Activated CD8-positive, alpha-beta memory T cell treated with anti-CD3 and anti-CD28 coated beads for 48 hours (primary cell): Measurements from ENCODE around the gene TPSG1.
"Not testable (repeated sequence)": the region's sequence is repeated elsewhere in the genome, so short reads cannot be mapped to it uniquely, and the experiment has no call there.

Experiments used
- DNase-seq, 3 experiments: peaks; one replicate each; pipeline ENCODE4 v3.0.0-alpha.2; 2020; ENCODE audit warnings: low read depth in 2 of 3, low spot score in 2 of 3

Gene TPSG1

DNA sequence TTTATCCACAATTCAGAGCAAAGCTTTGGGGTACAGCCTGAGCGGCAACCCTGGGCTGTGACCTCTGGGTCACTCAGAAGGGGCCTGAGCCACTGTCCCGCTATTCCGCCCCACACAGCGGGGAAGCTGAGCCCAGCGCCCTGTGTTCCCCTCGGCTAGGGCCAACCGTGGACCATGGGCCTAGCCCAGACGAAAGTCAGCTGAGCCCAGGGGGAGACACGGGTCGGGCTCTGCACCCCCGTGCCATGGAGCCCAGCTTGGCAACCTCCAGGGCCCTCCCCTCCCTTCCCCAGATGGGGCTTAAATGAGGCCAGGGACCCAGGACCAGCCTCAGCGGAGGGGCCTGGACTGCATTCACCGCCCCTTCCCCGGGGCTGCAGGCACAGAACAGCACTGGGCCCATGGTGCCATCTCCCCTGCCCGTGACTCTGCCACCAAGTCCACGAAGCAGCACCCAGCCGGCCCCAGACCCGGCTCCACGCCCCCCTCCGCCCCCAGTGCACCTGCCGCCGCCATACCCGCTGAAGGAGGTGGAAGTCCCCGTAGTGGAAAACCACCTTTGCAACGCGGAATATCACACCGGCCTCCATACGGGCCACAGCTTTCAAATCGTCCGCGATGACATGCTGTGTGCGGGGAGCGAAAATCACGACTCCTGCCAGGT lies 32.6 kb upstream of the TPSG1 start:
- no peak for DNase-seq

DNA sequence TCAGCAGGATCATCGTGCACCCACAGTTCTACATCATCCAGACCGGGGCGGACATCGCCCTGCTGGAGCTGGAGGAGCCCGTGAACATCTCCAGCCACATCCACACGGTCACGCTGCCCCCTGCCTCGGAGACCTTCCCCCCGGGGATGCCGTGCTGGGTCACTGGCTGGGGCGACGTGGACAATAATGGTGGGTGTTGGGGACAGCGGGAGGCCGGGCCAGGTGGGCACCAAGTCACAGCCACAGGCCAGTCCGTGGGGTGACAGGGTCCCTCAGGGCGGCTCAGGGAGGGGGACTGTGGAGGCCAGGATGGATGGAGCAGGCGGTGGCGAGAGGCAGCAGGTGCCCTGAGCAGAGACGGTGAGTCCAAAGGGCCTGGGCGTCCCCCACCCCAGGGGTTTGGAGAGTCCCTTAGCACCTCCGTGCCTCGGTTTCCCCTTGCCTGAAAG lies 31.8 kb upstream of the TPSG1 start:
- DNase-seq = no peak

DNA sequence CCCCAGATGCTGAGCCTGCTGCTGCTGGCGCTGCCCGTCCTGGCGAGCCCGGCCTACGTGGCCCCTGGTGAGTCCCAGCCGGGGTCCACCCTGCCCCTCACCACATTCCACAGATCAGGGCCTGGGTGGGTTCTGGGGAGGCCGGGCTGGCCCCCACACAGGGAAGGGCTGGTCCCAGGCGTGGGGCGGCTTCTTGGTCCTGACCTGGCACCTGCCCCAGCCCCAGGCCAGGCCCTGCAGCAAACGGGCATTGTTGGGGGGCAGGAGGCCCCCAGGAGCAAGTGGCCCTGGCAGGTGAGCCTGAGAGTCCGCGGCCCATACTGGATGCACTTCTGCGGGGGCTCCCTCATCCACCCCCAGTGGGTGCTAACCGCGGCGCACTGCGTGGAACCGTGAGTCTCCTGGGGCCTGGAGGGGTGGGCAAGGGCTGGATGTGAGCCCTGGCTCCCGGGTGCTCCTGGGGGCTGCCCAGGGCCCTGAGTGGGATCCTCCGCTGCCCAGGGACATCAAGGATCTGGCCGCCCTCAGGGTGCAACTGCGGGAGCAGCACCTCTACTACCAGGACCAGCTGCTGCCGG lies 31.3 kb upstream of the TPSG1 start:
- DNase-seq = not testable (repeated sequence)

DNA sequence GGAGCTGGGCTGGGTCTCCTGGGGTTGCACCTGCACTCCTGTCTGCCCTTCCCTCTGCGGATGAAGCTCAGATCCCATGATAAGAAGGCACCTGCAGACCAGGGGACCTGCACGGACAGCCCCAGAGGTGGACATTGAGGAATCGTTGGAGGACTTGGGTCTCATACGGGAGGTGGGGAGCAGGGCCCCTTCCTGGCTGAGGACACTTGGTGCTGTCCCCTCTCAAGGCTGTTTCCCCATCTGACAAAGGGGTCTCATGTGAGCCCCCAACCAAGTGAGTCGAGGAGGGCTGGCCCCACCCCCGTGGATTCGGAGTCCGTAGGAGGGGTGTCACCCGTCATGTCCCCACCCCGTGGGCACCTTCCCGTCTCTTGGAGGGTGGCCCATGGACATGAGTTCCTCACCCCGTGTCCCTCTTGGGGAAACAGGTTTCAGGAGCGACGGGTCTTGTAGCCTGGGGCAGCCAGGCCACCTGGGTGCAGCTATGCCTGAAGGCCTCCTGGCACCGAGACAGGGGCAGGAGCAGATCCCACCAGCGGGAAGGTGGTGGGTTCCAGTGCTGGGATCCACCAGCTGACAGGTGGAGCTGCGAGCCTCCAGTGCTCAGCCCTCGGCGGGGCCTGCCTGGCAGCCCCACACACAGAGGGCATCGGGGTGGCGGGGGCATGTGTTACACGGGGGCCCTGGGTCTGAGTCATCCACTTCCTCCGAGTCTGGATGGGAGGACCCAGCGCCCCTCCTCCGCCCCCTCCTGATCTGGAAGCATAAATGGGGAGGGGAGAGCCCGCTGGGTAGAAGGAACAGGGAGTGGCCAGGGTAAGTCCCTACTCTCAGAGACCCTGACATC lies 30.4 kb upstream of the TPSG1 start, which contains the start of gene TPSD1:
Gene TPSD1, plus strand, starts transcription at position 794 of the 847 bp plus-strand sequence. CDS start 212 bp downstream, outside the sequence.
- DNase-seq = not testable (repeated sequence)

DNA sequence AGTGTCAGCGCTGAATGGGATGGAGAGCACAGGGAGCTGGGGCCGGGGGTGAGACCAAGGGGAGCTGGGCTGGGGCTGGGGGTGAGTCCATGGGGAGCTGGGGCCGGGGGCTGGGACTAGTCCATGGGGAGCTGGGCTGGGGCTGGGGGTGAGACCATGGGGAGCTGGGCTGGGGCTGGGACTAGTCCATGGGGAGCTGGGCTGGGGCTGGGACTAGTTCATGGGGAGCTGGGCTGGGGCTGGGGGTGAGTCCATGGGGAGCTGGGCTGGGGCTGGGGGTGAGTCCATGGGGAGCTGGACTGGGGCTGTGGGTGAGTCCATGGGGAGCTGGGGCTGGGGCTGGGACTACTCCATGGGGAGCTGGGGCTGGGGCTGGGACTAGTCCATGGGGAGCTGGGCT lies 29.8 kb upstream of the TPSG1 start:
- DNase-seq = not testable (repeated sequence)

DNA sequence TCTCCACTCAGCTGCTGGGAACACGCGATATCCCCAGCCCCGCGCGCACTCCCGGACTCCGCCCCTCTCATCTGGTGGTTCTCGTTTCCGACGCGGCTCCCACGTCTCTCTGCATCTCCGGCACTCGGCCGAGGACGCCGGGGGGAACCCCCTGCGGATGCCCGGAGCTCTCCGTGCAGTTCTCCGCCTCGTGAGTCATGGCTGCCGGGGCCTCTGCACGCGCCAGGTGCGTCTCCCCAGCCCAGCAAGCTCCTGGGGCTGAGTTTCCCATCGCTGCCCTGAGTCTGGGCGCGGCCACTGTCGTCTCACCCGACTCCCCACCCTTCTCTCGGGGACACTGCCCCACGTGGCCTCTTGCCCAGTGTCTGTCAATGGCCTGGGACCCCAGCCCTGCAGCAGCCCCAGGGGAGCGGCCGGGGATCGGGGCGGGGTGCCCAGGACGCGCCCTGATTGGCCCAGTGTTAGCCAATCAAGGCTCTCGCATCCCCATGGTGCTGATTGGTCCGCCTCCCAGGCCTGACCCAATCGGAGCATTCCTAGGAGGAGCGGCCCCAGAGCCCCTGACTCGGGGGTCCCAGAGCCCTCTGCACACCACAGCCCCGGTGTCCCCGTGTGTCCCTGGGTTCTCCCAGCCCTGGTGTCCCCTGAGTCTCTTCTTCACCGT lies 28.8 kb upstream of the TPSG1 start:
- not testable (repeated sequence) for DNase-seq

DNA sequence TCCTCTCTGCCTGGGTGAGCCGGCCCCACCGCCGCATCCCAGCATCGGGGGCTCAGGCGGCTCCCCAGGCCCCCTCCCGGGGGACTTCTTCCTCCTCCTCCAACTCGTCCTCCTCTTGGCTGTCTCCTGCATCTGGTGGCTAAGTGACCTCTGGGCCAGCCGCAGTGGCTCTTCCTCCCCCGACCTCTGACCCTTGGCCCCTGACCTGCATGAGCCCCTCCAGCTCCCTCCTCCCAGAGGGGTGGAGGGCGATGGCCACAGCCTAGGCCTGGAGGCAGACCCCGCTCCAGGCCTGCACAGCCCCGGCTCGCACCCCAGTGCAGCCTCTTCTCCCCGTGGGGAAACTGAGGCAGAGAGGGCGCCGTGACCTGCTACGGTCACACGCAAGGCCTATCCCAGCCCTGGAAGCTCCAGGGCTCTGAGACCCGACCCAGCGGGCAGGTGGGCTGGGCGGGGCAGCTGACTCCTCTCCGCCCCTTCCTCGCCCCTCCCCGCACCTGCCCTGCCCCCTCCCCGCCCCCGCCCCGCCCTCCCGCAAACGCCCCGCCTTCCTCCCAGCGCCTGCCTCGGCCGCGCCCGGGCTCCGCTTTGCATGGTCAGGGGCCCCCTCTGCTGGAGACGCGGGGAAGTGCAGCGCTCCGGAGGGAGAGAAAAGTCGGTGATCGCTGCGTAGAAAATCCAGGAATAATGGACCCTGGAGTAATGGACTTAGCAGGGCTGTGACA lies 24.1 kb upstream of the TPSG1 start:
- not testable (repeated sequence) for DNase-seq

DNA sequence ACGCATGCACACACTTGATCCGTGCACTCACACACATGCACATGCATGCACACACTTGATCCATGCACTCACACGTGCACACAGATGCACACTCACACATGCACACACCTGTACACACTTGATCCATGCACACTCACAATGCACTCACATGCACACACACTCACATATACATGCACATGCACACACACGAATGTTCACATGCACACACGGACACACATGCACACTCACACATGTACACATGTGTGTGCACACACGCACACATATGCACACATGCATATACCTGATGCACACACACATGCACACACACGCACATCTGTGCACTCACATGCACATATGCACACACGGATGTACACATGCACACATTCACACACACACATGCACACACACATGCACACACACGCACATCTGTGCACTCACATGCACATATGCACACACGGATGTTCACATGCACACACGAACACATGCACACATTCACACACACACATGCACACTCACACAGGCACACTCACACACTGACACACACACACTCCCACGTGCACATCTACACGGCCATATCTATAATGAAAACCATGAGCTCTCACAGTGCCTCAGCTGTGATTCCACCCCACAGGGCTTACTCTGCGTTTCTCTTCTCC lies 23.0 kb upstream of the TPSG1 start:
- not testable (repeated sequence) for DNase-seq

DNA sequence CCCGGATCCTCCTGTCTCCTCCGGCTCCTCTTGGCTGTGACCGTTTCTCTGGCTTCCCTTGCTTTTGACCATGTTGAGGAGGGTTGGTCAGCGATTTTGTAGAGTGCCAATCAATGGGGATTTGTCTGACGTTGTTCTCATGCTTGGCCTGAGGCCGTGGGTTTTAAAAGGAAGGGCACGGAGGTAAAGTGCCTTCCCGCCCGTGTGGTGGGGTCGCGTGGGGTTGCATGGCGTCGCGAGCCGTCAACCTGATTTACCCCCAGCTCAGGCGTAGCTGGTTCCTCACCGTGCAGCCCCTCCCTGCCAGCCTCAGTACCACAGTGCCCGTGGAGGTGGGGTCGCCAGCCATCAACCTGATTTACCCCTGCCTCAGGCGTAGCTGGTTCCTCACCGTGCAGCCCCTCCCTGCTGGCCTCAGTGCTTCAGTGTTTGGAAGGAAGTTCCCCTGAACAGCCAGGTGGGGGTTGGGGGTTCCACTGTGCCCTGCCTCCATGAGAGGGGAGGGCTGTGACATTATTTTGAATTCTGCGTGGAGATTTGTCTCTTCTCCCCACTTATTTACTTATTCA lies 20.5 kb upstream of the TPSG1 start:
- no peak for DNase-seq

DNA sequence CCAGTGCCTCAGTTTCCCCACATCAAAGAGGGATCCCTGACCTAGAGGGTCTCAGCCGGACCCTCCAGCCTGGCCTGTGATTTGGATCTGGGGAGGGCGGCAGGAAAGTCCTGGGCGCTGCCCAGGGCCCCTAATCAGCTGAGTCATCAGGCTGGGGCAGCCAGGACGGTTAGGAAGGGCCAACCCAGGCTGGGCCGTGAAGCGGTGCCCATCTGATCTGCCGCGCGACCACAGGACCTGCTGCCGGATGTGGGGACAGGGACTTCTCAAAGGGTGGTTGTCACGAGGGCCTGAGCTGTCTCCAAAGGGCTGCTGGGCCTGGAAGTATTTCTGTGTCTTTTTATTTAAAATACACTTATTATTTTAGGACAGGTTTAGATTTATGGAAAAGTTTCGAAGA lies 19.8 kb upstream of the TPSG1 start:
- DNase-seq = no peak

DNA sequence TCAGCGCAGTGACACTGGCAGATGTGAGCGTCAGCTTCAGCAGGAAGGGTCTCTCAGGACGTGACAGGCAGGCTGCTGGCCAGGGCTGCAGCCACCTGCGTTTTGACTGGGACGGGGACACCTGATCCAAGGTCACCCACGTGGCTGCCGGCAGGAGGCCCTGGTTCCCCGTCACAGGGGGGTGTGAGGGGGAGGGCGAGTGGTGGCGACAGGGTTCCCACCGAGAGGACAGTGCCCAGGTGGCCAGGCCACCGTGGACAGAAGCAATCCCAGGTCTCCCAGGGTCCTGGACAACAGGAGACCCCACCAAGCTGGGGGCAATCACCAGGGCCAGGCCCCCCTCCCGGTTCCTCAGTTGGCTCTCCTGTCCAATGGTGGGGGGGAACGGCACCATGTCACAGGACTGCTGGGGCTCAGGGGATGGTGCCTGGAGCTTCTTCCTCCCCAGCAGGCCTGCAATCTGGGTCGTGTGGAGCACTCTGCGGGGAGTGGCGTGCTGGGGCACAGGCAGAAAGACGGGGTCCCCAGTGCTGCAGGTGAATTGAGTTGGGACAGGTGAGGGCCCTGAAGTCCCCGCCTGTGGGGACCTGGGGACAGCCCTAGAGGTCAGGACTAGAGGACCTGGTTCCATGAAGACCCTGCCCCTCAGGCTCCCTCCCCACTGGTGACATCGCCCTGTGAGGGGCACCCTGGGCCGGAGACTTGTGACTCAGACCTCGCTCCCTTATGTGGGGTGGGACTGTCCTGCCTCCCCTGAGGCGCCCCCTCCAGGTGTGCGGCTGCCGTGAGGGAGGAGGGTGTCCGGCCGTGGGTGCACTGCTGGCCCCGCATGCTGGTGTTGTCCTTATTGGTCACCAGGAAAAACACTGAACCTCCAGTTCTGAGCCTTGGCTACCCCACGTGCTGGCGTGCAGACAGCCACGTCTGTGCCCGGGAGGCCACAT lies 19.1 kb upstream of the TPSG1 start:
- not testable (repeated sequence) for DNase-seq

DNA sequence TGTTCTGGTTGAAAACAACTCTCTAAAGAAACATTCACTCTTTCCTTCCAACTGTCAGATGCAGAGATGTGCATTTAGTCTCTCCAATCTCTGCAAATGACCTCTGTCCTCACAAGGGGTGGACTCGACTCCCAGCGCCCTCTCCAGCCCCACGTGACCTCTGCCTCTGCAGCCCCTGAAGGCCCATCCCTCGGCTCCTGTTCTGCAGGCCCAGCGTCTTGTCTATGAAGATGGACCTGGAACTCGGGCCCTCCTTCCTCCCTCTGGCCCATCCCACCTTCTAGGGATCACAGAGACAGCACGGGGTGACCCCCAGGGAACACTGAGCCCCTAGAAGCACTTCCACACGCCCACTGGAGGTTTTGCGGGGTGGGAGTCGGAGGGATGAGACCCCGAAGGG lies 18.3 kb upstream of the TPSG1 start:
- not testable (repeated sequence) for DNase-seq

DNA sequence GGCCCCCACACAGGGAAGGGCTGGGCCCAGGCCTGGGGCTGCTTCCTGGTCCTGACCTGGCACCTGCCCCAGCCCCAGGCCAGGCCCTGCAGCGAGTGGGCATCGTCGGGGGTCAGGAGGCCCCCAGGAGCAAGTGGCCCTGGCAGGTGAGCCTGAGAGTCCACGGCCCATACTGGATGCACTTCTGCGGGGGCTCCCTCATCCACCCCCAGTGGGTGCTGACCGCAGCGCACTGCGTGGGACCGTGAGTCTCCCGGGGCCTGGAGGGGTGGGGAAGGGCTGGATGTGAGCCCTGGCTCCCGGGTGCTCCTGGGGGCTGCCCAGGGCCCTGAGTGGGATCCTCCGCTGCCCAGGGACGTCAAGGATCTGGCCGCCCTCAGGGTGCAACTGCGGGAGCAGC lies 16.0 kb upstream of the TPSG1 start:
- DNase-seq = not testable (repeated sequence)

DNA sequence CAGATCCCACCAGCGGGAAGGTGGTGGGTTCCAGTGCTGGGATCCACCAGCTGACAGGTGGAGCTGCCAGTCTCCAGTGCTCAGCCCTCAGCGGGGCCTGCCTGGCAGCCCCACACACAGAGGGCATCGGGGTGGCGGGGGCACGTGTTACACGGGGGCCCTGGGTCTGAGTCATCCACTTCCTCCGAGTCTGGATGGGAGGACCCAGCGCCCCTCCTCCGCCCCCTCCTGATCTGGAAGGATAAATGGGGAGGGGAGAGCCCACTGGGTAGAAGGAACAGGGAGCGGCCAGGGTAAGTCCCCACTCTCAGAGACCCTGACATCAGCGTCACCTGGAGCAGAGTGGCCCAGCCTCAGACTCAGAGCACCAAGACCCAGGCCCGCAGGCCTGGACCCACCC lies 15.4 kb upstream of the TPSG1 start, which contains the start of gene TPSAB1:
Gene TPSAB1, plus strand, starts transcription at position 270 of the 400 bp plus-strand sequence. CDS start 234 bp downstream, outside the sequence.
- DNase-seq = not testable (repeated sequence)

DNA sequence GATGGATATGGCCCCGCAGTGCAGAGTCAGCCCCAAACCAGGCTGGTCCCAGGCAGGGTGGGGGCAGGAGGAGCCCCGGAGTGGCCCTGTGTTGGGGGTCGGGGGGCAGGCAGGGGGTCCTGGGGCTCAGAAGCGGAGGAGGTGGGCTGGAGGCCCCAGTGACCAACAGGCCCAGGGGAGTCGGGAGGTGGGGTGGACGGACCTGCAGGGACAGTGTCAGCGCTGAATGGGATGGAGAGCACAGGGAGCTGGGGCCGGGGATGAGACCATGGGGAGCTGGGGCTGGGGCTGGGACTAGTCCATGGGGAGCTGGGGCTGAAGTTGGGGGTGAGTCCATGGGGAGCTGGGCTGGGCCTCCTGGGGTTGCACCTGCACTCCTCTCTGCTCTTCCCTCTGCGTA lies 14.5 kb upstream of the TPSG1 start:
- DNase-seq = not testable (repeated sequence)

DNA sequence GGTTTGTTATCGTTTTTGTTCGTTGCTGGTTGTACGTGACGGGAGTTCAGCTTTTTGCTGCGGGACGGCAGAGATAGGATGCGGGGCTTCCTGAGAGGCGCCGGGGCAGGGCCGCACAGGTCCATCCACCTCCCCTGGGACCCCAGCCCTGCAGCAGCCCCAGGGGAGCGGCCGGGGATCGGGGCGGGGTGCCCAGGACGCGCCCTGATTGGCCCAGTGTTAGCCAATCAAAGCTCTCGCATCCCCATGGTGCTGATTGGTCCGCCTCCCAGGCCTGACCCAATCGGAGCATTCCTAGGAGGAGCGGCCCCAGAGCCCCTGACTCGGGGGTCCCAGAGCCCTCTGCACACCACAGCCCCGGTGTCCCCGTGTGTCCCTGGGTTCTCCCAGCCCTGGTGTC lies 13.8 kb upstream of the TPSG1 start:
- not testable (repeated sequence) for DNase-seq

DNA sequence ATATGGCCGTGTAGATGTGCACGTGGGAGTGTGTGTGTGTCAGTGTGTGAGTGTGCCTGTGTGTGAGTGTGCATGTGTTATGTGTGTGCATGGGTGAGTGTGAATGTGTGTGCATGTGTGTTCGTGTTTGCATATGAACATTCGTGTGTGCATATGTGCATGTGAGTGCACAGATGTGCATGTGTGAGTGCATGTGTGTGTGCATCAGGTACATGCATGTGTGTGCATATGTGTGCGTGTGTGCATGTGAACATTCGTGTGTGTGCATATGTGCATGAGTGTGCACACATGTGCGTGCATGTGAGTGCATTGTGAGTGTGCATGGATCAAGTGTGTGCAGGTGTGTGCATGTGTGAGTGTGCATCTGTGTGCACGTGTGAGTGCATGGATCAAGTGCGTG lies 12.9 kb upstream of the TPSG1 start:
- no peak for DNase-seq

DNA sequence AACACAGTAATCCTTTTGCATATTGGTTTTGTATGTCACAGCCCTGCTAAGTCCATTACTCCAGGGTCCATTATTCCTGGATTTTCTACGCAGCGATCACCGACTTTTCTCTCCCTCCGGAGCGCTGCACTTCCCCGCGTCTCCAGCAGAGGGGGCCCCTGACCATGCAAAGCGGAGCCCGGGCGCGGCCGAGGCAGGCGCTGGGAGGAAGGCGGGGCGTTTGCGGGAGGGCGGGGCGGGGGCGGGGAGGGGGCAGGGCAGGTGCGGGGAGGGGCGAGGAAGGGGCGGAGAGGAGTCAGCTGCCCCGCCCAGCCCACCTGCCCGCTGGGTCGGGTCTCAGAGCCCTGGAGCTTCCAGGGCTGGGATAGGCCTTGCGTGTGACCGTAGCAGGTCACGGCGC lies 11.6 kb upstream of the TPSG1 start:
- DNase-seq = not testable (repeated sequence)
